ENCODE results near the gene RGS19. TPM values are rescaled to one million over a fixed set of nuclear protein-coding genes. Genes with fewer than 3 reads are reported as not detected.

RGS19 gene
- total and polyA plus RNA-seq, 2 donors from 2014 or later: 6.8 to 20.2 TPM

- no peaks in the 10 kb centered on the region for H3K9me3 ChIP-seq (ENCODE audit: control insufficient read depth in 2 of 3, insufficient read depth in 1 of 3, low read length in 3 of 3)
- H3K9ac ChIP-seq (ENCODE audit: low read length in 3 of 3): no peak overlapping the region
- intact Hi-C loops (cut with DNase I): no loop called here
- TF ChIP-seq CTCF (IDR thresholded peaks at IDR 0.05; ENCODE audit: borderline replicate concordance, extremely low read depth, insufficient read depth): no peak
- H3K36me3 ChIP-seq (ENCODE audit: control insufficient read depth in 2 of 3, insufficient read depth in 3 of 3, low read length in 3 of 3): no peaks in the 10 kb centered on the region
- FAIRE-seq (no peak), DNase-seq (no peak)
- no peaks in the 10 kb centered on the region for H3K27me3 ChIP-seq (ENCODE audit: control insufficient read depth, insufficient read depth, low read length)
- no peak overlapping the region for H3K27ac ChIP-seq (ENCODE audit: low read depth in 2 of 2, low read length in 2 of 2)
- no peak overlapping the region for H3K4me3 ChIP-seq (ENCODE audit: low read length in 3 of 3)
- H3K4me1 ChIP-seq (ENCODE audit: control insufficient read depth in 2 of 3, insufficient read depth in 2 of 3, low read depth in 1 of 3, low read length in 3 of 3): peaks cover 0 to 17% (median 6%) of the 10 kb centered on the region in 3 donors
Observed at GRCh38 chr20:64067005-64067632, 12.2 kb downstream of the RGS19 start.

DNA sequence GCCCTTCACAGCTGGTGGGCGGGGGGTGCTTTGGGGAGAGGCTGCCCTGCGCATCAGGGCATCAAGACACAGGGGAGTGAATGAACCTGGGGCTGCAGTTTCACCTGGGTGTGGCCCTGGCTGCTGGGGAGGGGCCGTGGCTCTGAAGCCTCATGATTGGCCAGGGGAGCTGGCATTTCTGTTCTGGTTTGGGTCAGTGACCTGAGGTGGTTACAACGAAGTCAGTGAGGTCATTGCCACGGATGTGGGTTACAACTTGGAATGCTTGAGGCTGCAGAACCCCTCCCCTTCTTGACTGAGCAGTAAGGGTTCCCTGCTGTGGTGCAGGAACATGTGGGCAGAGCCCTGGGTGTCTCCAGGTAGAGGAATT is 13.4 kb downstream of the RGS19 start:
- H3K4me1 ChIP-seq (ENCODE audit: control insufficient read depth in 2 of 3, insufficient read depth in 2 of 3, low read depth in 1 of 3, low read length in 3 of 3): peaks cover 0 to 18% (median 6%) of the 10 kb centered on the region in 3 donors
- intact Hi-C loops (cut with DNase I): no loop called here
- no peak for FAIRE-seq
- no peak for TF ChIP-seq CTCF (IDR thresholded peaks at IDR 0.05; ENCODE audit: borderline replicate concordance, extremely low read depth, insufficient read depth)
- H3K4me3 ChIP-seq (ENCODE audit: low read length in 3 of 3): no peak overlapping the region
- H3K36me3 ChIP-seq (ENCODE audit: control insufficient read depth in 2 of 3, insufficient read depth in 3 of 3, low read length in 3 of 3): no peaks in the 10 kb centered on the region
- no peaks in the 10 kb centered on the region for H3K9me3 ChIP-seq (ENCODE audit: control insufficient read depth in 2 of 3, insufficient read depth in 1 of 3, low read length in 3 of 3)
- H3K27ac ChIP-seq (ENCODE audit: low read depth in 2 of 2, low read length in 2 of 2): no peak overlapping the region
- no peaks in the 10 kb centered on the region for H3K27me3 ChIP-seq (ENCODE audit: control insufficient read depth, insufficient read depth, low read length)
- H3K9ac ChIP-seq (ENCODE audit: low read length in 3 of 3): no peak overlapping the region
- no peak for DNase-seq

- intact Hi-C loops (cut with DNase I): no loop called here
- peaks cover 0 to 18% (median 6%) of the 10 kb centered on the region in 3 donors for H3K4me1 ChIP-seq (ENCODE audit: control insufficient read depth in 2 of 3, insufficient read depth in 2 of 3, low read depth in 1 of 3, low read length in 3 of 3)
- no peak overlapping the region for H3K9ac ChIP-seq (ENCODE audit: low read length in 3 of 3)
- no peaks in the 10 kb centered on the region for H3K9me3 ChIP-seq (ENCODE audit: control insufficient read depth in 2 of 3, insufficient read depth in 1 of 3, low read length in 3 of 3)
- H3K27ac ChIP-seq (ENCODE audit: low read depth in 2 of 2, low read length in 2 of 2): no peak overlapping the region
- no peaks in the 10 kb centered on the region for H3K27me3 ChIP-seq (ENCODE audit: control insufficient read depth, insufficient read depth, low read length)
- TF ChIP-seq CTCF (IDR thresholded peaks at IDR 0.05; ENCODE audit: borderline replicate concordance, extremely low read depth, insufficient read depth): no peak
- H3K4me3 ChIP-seq (ENCODE audit: low read length in 3 of 3): no peak overlapping the region
- no peak for FAIRE-seq
- H3K36me3 ChIP-seq (ENCODE audit: control insufficient read depth in 2 of 3, insufficient read depth in 3 of 3, low read length in 3 of 3): no peaks in the 10 kb centered on the region
- no peak for DNase-seq
Observed at GRCh38 chr20:64065062-64065973, 14.0 kb downstream of the RGS19 start.
